ENCODE data around the gene SHH. TPM values are rescaled to one million over a fixed set of nuclear protein-coding genes. Genes with fewer than 3 reads are reported as not detected.

SHH gene
- total RNA-seq, 3 donors from 2014 or later (not counting 1 experiment from before 2014, with no cell fraction given): not detected

DNA sequence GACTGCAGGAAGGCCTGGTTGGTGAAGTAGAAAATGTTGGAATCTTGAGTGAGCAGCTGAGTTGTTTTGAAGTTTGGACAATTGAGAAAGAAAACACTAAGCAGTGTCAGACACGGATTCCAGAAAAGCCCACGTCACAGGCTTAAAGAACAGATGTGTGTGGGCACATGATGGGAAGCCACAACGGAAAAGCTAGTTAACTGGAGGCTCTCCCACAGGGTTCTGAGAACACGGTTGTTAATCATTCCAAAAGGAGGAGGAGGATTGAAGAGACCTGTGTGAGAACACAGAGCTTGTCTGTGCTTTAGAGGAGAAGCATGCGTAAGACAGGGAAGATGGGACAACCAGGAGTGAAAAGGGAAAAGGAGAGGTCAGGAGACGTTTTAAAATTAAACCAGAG, 42.6 kb downstream of the SHH start:
- Histone ChIP-seq H3K36me3 (ENCODE audit: control insufficient read depth, insufficient read depth, low read length) (peaks cover 51% of the 10 kb centered on the region), H3K4me3 (ENCODE audit: low read length) (no peak overlapping the region), H3K9me3 (ENCODE audit: control insufficient read depth, insufficient read depth, low read length) (no peaks in the 10 kb centered on the region), H3K27ac (ENCODE audit: low read length) (no peak overlapping the region), H3K27me3 (ENCODE audit: control insufficient read depth, insufficient read depth, low read length) (no peaks in the 10 kb centered on the region), H3K4me1 (ENCODE audit: control insufficient read depth, insufficient read depth, low read length) (peaks cover 6% of the 10 kb centered on the region)
- intact Hi-C loops (cut with micrococcal nuclease): loop anchor here (10.0 kb wide), 1 partner anchor 395 kb away; no protein-coding TSS in a partner anchor
- 89% methylated on average over 6 of the region's 6 CpGs for WGBS (ENCODE audit: insufficient coverage)
- H3K9me3 Mint-ChIP-seq: no peaks in the 10 kb centered on the region
- H3K27me3 Mint-ChIP-seq (ENCODE audit: low read depth in 2 of 2): no peaks in the 10 kb centered on the region
- H3K4me3 Mint-ChIP-seq: no peak overlapping the region
- H3K4me1 Mint-ChIP-seq: peaks cover 15 to 24% of the 10 kb centered on the region in 2 donors
- TF ChIP-seq, protein P1, sequence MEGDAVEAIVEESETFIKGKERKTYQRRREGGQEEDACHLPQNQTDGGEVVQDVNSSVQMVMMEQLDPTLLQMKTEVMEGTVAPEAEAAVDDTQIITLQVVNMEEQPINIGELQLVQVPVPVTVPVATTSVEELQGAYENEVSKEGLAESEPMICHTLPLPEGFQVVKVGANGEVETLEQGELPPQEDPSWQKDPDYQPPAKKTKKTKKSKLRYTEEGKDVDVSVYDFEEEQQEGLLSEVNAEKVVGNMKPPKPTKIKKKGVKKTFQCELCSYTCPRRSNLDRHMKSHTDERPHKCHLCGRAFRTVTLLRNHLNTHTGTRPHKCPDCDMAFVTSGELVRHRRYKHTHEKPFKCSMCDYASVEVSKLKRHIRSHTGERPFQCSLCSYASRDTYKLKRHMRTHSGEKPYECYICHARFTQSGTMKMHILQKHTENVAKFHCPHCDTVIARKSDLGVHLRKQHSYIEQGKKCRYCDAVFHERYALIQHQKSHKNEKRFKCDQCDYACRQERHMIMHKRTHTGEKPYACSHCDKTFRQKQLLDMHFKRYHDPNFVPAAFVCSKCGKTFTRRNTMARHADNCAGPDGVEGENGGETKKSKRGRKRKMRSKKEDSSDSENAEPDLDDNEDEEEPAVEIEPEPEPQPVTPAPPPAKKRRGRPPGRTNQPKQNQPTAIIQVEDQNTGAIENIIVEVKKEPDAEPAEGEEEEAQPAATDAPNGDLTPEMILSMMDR (IDR thresholded peaks at IDR 0.05): no peak
- H3K27ac Mint-ChIP-seq: no peak overlapping the region
- DNase-seq (no peak), ATAC-seq (no peak)
- peaks cover 7% of the 10 kb centered on the region for H3K36me3 Mint-ChIP-seq

DNA sequence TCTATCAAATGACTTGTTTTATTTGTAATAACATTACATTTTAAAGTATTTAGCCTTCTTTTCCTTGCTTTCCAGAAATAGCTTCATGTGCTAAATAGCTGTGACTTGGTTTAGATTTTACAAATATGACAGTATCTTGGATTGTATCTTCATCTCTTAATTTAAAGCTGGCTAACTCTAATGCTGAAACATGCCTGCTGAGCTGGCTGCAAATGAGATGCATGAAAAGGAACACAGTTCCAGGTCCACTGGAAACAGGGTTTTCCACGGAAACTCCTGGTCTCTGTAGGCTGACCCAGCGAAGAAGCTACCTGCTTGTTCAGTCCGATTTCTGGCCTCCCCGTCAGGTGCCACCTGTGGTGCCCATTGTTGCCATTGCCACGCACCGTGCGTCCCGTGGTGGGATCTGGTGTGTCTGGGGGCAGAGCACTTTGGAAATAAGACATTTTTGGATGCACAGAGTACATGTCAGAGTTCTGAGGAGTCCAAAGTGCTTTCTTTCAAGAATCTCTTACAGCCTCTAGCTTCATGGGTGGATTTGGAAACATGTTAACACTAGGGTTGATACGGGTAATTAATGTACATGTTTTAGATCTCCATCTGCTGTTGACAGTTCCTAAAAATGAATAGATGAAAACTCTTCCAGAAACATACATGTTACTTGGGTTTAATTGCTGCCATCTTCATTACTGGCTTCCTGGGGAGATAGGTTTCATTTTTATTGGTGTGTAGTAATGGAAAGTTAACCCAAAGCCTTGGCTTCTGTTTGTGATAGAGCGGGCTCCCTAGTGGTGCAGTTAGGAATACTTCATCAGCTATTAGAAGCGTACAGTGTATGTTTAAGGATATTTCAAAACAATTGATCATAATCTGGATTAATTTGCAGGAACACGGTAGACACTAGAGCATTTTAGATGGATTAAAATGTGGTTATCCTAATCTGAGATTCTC, 45.0 kb downstream of the SHH start:
- Histone ChIP-seq H3K9me3 (ENCODE audit: control insufficient read depth, insufficient read depth, low read length) (no peaks in the 10 kb centered on the region), H3K4me1 (ENCODE audit: control insufficient read depth, insufficient read depth, low read length) (peaks cover 30% of the 10 kb centered on the region), H3K36me3 (ENCODE audit: control insufficient read depth, insufficient read depth, low read length) (peaks cover 38% of the 10 kb centered on the region), H3K4me3 (ENCODE audit: low read length) (no peak overlapping the region), H3K27me3 (ENCODE audit: control insufficient read depth, insufficient read depth, low read length) (no peaks in the 10 kb centered on the region), H3K27ac (ENCODE audit: low read length) (no peak overlapping the region)
- peaks cover 40 to 49% of the 10 kb centered on the region in 2 donors for H3K4me1 Mint-ChIP-seq
- intact Hi-C loops (cut with micrococcal nuclease): loop anchor here (10.0 kb wide), 1 partner anchor 392 kb away; no protein-coding TSS in a partner anchor
- H3K36me3 Mint-ChIP-seq: peaks cover 7% of the 10 kb centered on the region
- H3K4me3 Mint-ChIP-seq: no peak overlapping the region
- WGBS (ENCODE audit: insufficient coverage): 96% methylated on average over 12 of the region's 12 CpGs
- TF ChIP-seq, protein P1 (IDR thresholded peaks at IDR 0.05): no peak
- no peaks in the 10 kb centered on the region for H3K27me3 Mint-ChIP-seq (ENCODE audit: low read depth in 2 of 2)
- ATAC-seq (no peak), DNase-seq (no peak)
- peak overlapping the region in 1 of 2 donors; percentile 35 for H3K27ac Mint-ChIP-seq
- H3K9me3 Mint-ChIP-seq: no peaks in the 10 kb centered on the region

DNA sequence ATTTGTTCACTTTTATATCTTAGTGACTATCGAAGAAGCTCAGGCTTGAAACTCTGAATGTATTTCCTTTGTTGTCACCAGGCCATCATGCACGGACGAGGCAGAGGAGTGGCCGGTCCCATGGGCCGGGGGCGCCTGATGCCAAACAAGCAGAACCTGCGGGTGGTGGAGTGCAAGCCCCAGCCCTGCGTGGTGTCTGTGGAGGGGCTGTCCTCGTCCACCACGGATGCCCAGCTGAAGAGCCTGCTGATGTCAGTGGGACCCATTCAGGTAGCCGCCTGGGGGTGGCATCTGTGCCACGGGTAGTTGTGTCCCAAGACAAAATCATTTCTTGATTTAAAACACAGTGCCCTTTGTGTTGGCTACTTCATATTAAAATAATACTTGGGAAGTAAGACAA, 45.9 kb downstream of the SHH start:
- Histone ChIP-seq H3K4me3 (ENCODE audit: low read length) (no peak overlapping the region), H3K36me3 (ENCODE audit: control insufficient read depth, insufficient read depth, low read length) (peaks cover 37% of the 10 kb centered on the region), H3K27me3 (ENCODE audit: control insufficient read depth, insufficient read depth, low read length) (no peaks in the 10 kb centered on the region), H3K27ac (ENCODE audit: low read length) (no peak overlapping the region), H3K4me1 (ENCODE audit: control insufficient read depth, insufficient read depth, low read length) (peaks cover 35% of the 10 kb centered on the region), H3K9me3 (ENCODE audit: control insufficient read depth, insufficient read depth, low read length) (no peaks in the 10 kb centered on the region)
- no peaks in the 10 kb centered on the region for H3K9me3 Mint-ChIP-seq
- ATAC-seq (no peak), DNase-seq (no peak)
- H3K36me3 Mint-ChIP-seq: peaks cover 7% of the 10 kb centered on the region
- TF ChIP-seq, protein P1 (IDR thresholded peaks at IDR 0.05): no peak
- no peak overlapping the region for H3K4me3 Mint-ChIP-seq
- intact Hi-C loops (cut with micrococcal nuclease): loop anchor here (10.0 kb wide), 1 partner anchor 392 kb away; no protein-coding TSS in a partner anchor
- H3K27ac Mint-ChIP-seq: no peak overlapping the region
- 95% methylated on average over 12 of the region's 12 CpGs for WGBS (ENCODE audit: insufficient coverage)
- no peaks in the 10 kb centered on the region for H3K27me3 Mint-ChIP-seq (ENCODE audit: low read depth in 2 of 2)
- H3K4me1 Mint-ChIP-seq: peaks cover 48 to 58% of the 10 kb centered on the region in 2 donors

All from natural killer cell (primary cell).